H1 (cell line): ENCODE data around the gene SPSB2. TPM values are rescaled to one million over a fixed set of nuclear protein-coding genes. Genes with fewer than 3 reads are reported as not detected.

Experiments used
- CTCF ChIA-PET: fragments of 300-600 bp; sonication (Branson Sonifier 250); formaldehyde crosslinking; loops from one replicate; lab custom pipeline; 2021; ENCODE audit not compliant: partially characterized antibody; lab: Charles Lee
- POLR2A ChIA-PET: fragments of 300-600 bp; sonication (Branson Sonifier 250); formaldehyde crosslinking; loops from one replicate; lab custom pipeline; 2021; ENCODE audit warnings: inconsistent platforms; ENCODE audit not compliant: partially characterized antibody; lab: Charles Lee
- DNase-seq, 2 experiments: peaks; one replicate each; pipeline versions ENCODE4 v3.0.0 to v3.0.0-alpha.2; 2010 to 2022; ENCODE audit warnings: low spot score in 2 of 2, low read depth in 1 of 2, mixed read lengths in 1 of 2
- FAIRE-seq: peaks from 2 replicates; lab custom pipeline; 2011; peaks lifted over from hg19 to GRCh38; lab: Jason Lieb, UNC
- H2AFZ ChIP-seq: 2 replicates; pipeline ENCODE4 v1.8.1; 2012; ENCODE audit warnings: low read length, inconsistent platforms
- H2AK5ac ChIP-seq: 2 replicates; pipeline ENCODE4 v1.6.1; 2013; ENCODE audit warnings: low read depth, low read length
- H2BK120ac ChIP-seq: replicated peaks from 2 replicates; pipeline ENCODE3; 2013; ENCODE audit warnings: low read depth, low read length, inconsistent platforms
- H2BK12ac ChIP-seq: 2 replicates; pipeline ENCODE4 v1.6.1; 2013; ENCODE audit warnings: low read depth, low read length
- H2BK15ac ChIP-seq: 2 replicates; pipeline ENCODE4 v1.6.1; 2013; ENCODE audit warnings: low read length
- H2BK20ac ChIP-seq: 2 replicates; pipeline ENCODE4 v1.6.1; 2013; ENCODE audit warnings: low read length
- H2BK5ac ChIP-seq: 2 replicates; pipeline ENCODE4 v1.6.1; 2013; ENCODE audit warnings: low read depth, low read length
- H3K14ac ChIP-seq: 2 replicates; pipeline ENCODE4 v1.6.1; 2013; ENCODE audit warnings: inconsistent platforms; ENCODE audit not compliant: insufficient read length
- H3K18ac ChIP-seq: 2 replicates; pipeline ENCODE4 v1.6.1; 2013; ENCODE audit warnings: low read length; ENCODE audit errors: extremely low read depth
- H3K23ac ChIP-seq: 2 replicates; pipeline ENCODE4 v1.6.1; 2013; ENCODE audit warnings: inconsistent platforms; ENCODE audit not compliant: insufficient read length
- H3K23me2 ChIP-seq: 2 replicates; pipeline ENCODE4 v1.6.1; 2013; ENCODE audit warnings: low read depth, low read length
- H3K27ac ChIP-seq: 2 replicates; pipeline ENCODE4 v1.6.1; 2011; ENCODE audit warnings: low read depth, low read length, inconsistent platforms
- H3K27me3 ChIP-seq, 4 experiments: replicated peaks in 1 of 4; 1 replicate in 1 of 4; 2 replicates in 3 of 4; pipeline versions ENCODE4 v1.6.1 to v1.8.1; 2011 to 2013; ENCODE audit warnings: low read length in 3 of 4, mild to moderate bottlenecking in 3 of 4, inconsistent platforms in 2 of 4, mixed read lengths in 2 of 4, moderate library complexity in 1 of 4; ENCODE audit not compliant: control insufficient read depth in 3 of 4, insufficient read depth in 3 of 4; ENCODE audit errors: extremely low read depth in 1 of 4
- H3K36me3 ChIP-seq, 4 experiments: 2 replicates each; pipeline versions ENCODE4 v1.6.1 to v1.8.1; 2011 to 2013; ENCODE audit warnings: mild to moderate bottlenecking in 4 of 4, low read length in 3 of 4, moderate library complexity in 2 of 4, control low read depth in 1 of 4, inconsistent platforms in 1 of 4; ENCODE audit not compliant: insufficient read depth in 4 of 4, control insufficient read depth in 2 of 4
- H3K4ac ChIP-seq: replicated peaks from 2 replicates; pipeline ENCODE3; 2013; ENCODE audit warnings: low read length, low read depth, mixed read lengths, inconsistent platforms; ENCODE audit not compliant: insufficient read length
- H3K4me1 ChIP-seq, 4 experiments: replicated peaks in 1 of 4; 1 replicate in 1 of 4; 2 replicates in 3 of 4; pipeline versions ENCODE4 v1.6.1 to v1.8.1; 2011 to 2013; ENCODE audit warnings: low read length in 3 of 4, inconsistent platforms in 2 of 4, mixed read lengths in 1 of 4; ENCODE audit not compliant: insufficient read depth in 4 of 4, control insufficient read depth in 3 of 4
- H3K4me2 ChIP-seq, 2 experiments: 2 replicates each; pipeline versions ENCODE4 v1.6.1 to v1.8.1; 2011 to 2013; ENCODE audit warnings: low read depth in 2 of 2, low read length in 2 of 2, control low read depth in 1 of 2, inconsistent platforms in 1 of 2, mild to moderate bottlenecking in 1 of 2; ENCODE audit not compliant: insufficient read depth in 1 of 2
- H3K4me3 ChIP-seq, 4 experiments: fragments of 200-600, 300-600 bp in 1 of 4; sonication (generic), shearing (Covaris generic), sonication (Bioruptor Twin) in 1 of 4; 2 replicates each; pipeline versions ENCODE4 v1.5.1 to v1.8.1; 2011 to 2016; ENCODE audit warnings: low read length in 4 of 4, low read depth in 3 of 4, control low read depth in 2 of 4, inconsistent platforms in 2 of 4, mild to moderate bottlenecking in 2 of 4, mixed read lengths in 1 of 4, moderate library complexity in 1 of 4; ENCODE audit not compliant: insufficient read depth in 2 of 4; ENCODE audit errors: extremely low read depth in 1 of 4
- H3K56ac ChIP-seq: replicated peaks from 2 replicates; pipeline ENCODE3; 2013; ENCODE audit warnings: low read depth, mild to moderate bottlenecking, mixed read lengths, low read length, inconsistent platforms; ENCODE audit not compliant: insufficient read length
- H3K79me1 ChIP-seq: 2 replicates; pipeline ENCODE4 v1.6.1; 2013; ENCODE audit warnings: low read depth, low read length, control low read depth
- H3K79me2 ChIP-seq, 2 experiments: 2 replicates each; pipeline versions ENCODE4 v1.6.1 to v1.8.1; 2012 to 2013; ENCODE audit warnings: low read length in 2 of 2, mild to moderate bottlenecking in 2 of 2, inconsistent platforms in 1 of 2; ENCODE audit not compliant: insufficient read depth in 2 of 2, control insufficient read depth in 1 of 2
- H3K9ac ChIP-seq, 4 experiments: replicated peaks in 1 of 4; 1 replicate in 1 of 4; 2 replicates in 3 of 4; pipeline versions ENCODE4 v1.6.1 to v1.8.1; 2011 to 2013; ENCODE audit warnings: low read depth in 3 of 4, low read length in 3 of 4, control low read depth in 2 of 4, mild to moderate bottlenecking in 2 of 4, moderate library complexity in 2 of 4, inconsistent platforms in 1 of 4; ENCODE audit errors: extremely low read depth in 1 of 4
- H3K9me3 ChIP-seq, 2 experiments: 2 replicates each; pipeline versions ENCODE4 v1.6.1 to v1.8.1; 2012 to 2013; ENCODE audit warnings: mild to moderate bottlenecking in 2 of 2, moderate library complexity in 2 of 2, control low read depth in 1 of 2, inconsistent platforms in 1 of 2, low read depth in 1 of 2, low read length in 1 of 2, mixed read lengths in 1 of 2; ENCODE audit not compliant: insufficient read depth in 2 of 2
- H4K20me1 ChIP-seq, 2 experiments: replicated peaks in 1 of 2; 2 replicates each; pipeline versions ENCODE3 to v1.8.1; 2011 to 2013; ENCODE audit warnings: inconsistent platforms in 2 of 2, low read length in 2 of 2, mild to moderate bottlenecking in 1 of 2; ENCODE audit not compliant: insufficient read depth in 2 of 2, control insufficient read depth in 1 of 2
- H4K5ac ChIP-seq: 2 replicates; pipeline ENCODE4 v1.6.1; 2013; ENCODE audit warnings: low read length, low read depth, mixed read lengths, inconsistent platforms; ENCODE audit not compliant: insufficient read length
- H4K8ac ChIP-seq: 2 replicates; pipeline ENCODE4 v1.8.0; 2013; ENCODE audit warnings: mild to moderate bottlenecking, moderate library complexity, low read length, inconsistent platforms; ENCODE audit not compliant: insufficient read depth; ENCODE audit errors: extremely low read depth
- H4K91ac ChIP-seq: replicated peaks from 2 replicates; pipeline ENCODE3; 2013; ENCODE audit warnings: low read length, mixed read lengths, inconsistent platforms; ENCODE audit not compliant: insufficient read length
- EZH2 ChIP-seq: fragments of 200-600 bp; sonication (generic); IDR thresholded peaks from 2 replicates; pipeline ENCODE4 v1.7.1; 2012; ENCODE audit warnings: low read depth, mild to moderate bottlenecking, moderate library complexity, low read length, inconsistent platforms; ENCODE audit not compliant: severe bottlenecking
- KDM5A ChIP-seq: fragments of 200-600 bp; IDR thresholded peaks from 2 replicates; pipeline ENCODE4 v1.7.1; 2012; ENCODE audit warnings: mild to moderate bottlenecking, low read length, inconsistent platforms, mixed read lengths
- MAFK ChIP-seq: IDR thresholded peaks from 2 replicates; pipeline ENCODE4 v1.6.1; 2012; ENCODE audit warnings: low read depth, mild to moderate bottlenecking, improper control_type of control experiment, low read length
- POLR2A ChIP-seq, 2 experiments: IDR thresholded peaks; 1 replicate in 1 of 2; 2 replicates in 1 of 2; pipeline ENCODE4 v1.6.1; 2011; ENCODE audit warnings: low read depth in 2 of 2, low read length in 2 of 2, mild to moderate bottlenecking in 2 of 2; ENCODE audit errors: control extremely low read depth in 1 of 2
- RFX5 ChIP-seq: IDR thresholded peaks from 2 replicates; pipeline ENCODE4 v1.6.1; 2011; ENCODE audit warnings: low read depth, low read length, improper control_type of control experiment, borderline replicate concordance
- SIX5 ChIP-seq: IDR thresholded peaks from 2 replicates; pipeline ENCODE4 v1.6.1; 2011; ENCODE audit warnings: mild to moderate bottlenecking, low read depth, low read length
- WGBS, 2 experiments: shearing (Covaris generic) in 1 of 2; methylation state at CpG; one replicate each; pipeline versions ENCODE4 v1.1.6 to v1.1.7; 2013 to 2015; ENCODE audit warnings: low lambda C conversion rate in 2 of 2, mixed read lengths in 2 of 2, inconsistent platforms in 1 of 2, low coverage in 1 of 2, missing lambda C conversion rate in 1 of 2; ENCODE audit not compliant: insufficient replicate concordance in 2 of 2, insufficient coverage in 1 of 2, insufficient read length in 1 of 2; ENCODE audit errors: extremely low coverage in 1 of 2, missing lambda C conversion rate in 1 of 2; 5-methylcytosine and 5-hydroxymethylcytosine counted together
- polyA plus RNA-seq, 7 experiments: library from polyadenylated mRNA; depleted of rRNA in 3 of 7; stranded (reverse) in 5 of 7; unstranded in 2 of 7; fragments of >200 nt in 5 of 7; fragments of 200-250 nt in 2 of 7; gene quantifications; 1 replicate in 5 of 7; 2 replicates in 1 of 7; 4 replicates in 1 of 7; pipeline versions ENCODE4 v1.2.1 to v1.2.3, GENCODE V29; 2011 to 2013; ENCODE audit warnings: missing spikeins in 2 of 7, mixed read lengths in 2 of 7
- total RNA-seq: library from RNA; stranded (reverse); fragmentation: NEBNext Ultra II Directional; extraction: Animal tissue kit (Norgen Biotek cat#: 25700); gene quantifications from 2 replicates; pipeline ENCODE4 v1.2.1, GENCODE V29; 2021

Gene SPSB2
- total and polyA plus RNA-seq, 2 of the 8 experiments (the other 6 are each of a cell fraction or from before 2014, with no cell fraction given), result 13.0 to 23.2 TPM

GRCh38 chr12:6883252-6883651, 10.1 kb upstream of the SPSB2 start:
- H2BK120ac ChIP-seq, result no peak overlapping the region
- no peaks in the 10 kb centered on the region for H3K27me3 ChIP-seq
- no peak for TF ChIP-seq KDM5A
- no peak for TF ChIP-seq POLR2A (IDR thresholded peaks at IDR 0.05; ENCODE audit: control extremely low read depth in 1 of 2, low read depth in 2 of 2, low read length in 2 of 2)
- no peak for TF ChIP-seq EZH2
- TF ChIP-seq MAFK, result no peak
- TF ChIP-seq RFX5, result no peak
- no peak for TF ChIP-seq SIX5
- no peak overlapping the region for H3K4me2 ChIP-seq
- H4K20me1 ChIP-seq, result no peaks in the 10 kb centered on the region
- no peak overlapping the region for H3K18ac ChIP-seq
- H3K4ac ChIP-seq, result no peak overlapping the region
- POLR2A ChIA-PET, result interaction anchor here (1.2 to 5.7 kb wide), 6 partner anchors 10 to 60 kb away, joined by 4 to 50 read pairs (median 9); partner anchors contain the start of genes C12orf57, RNU7-1 and SPSB2
- H2BK12ac ChIP-seq, result no peak overlapping the region
- FAIRE-seq, result no peak
- 94% methylated on average over 5 of the region's 5 CpGs; no CpG with 5 or more reads in 1 of the 2 experiments for WGBS, 2 experiments
- no peak overlapping the region for H4K91ac ChIP-seq
- no peak overlapping the region for H3K9ac ChIP-seq
- H4K5ac ChIP-seq, result no peak overlapping the region
- no peak overlapping the region for H2BK20ac ChIP-seq
- no peak overlapping the region for H2AK5ac ChIP-seq
- H2AFZ ChIP-seq, result no peak overlapping the region
- H3K27ac ChIP-seq, result no peak overlapping the region
- H4K8ac ChIP-seq, result no peak overlapping the region
- no peaks in the 10 kb centered on the region for H3K79me2 ChIP-seq
- no peak overlapping the region for H2BK15ac ChIP-seq
- CTCF ChIA-PET, result interaction anchor here (1.7 to 3.1 kb wide), 5 partner anchors 9 to 42 kb away, joined by 4 to 18 read pairs (median 9); partner anchors contain the start of gene SPSB2
- H3K79me1 ChIP-seq, result no peaks in the 10 kb centered on the region
- H3K9me3 ChIP-seq, result no peaks in the 10 kb centered on the region
- no peaks in the 10 kb centered on the region for H3K23me2 ChIP-seq
- H2BK5ac ChIP-seq, result no peak overlapping the region
- H3K4me3 ChIP-seq, result no peak overlapping the region
- peaks cover 0 to 20% (median 1%) of the 10 kb centered on the region in 4 experiments; a peak in 4 of 8 replicates for H3K36me3 ChIP-seq
- no peak overlapping the region for H3K14ac ChIP-seq
- H3K23ac ChIP-seq, result no peak overlapping the region
- peaks cover 2 to 8% (median 5%) of the 10 kb centered on the region in 4 experiments; a peak in 5 of 7 replicates for H3K4me1 ChIP-seq
- DNase-seq, result no peak
- H3K56ac ChIP-seq, result no peak overlapping the region
